NOMO-1 treated with DMSO at 0.1 percent for 48 hours (cell line): ENCODE data around the gene DNAJB1.
"Not testable (repeated sequence)": the region's sequence is repeated elsewhere in the genome, so short reads cannot be mapped to it uniquely, and the experiment has no call there.

Source experiments
- DNase-seq: peaks from one replicate; lab custom pipeline; 2025; ENCODE audit not compliant: unreplicated experiment; lab: John Stamatoyannopoulos, UW

DNAJB1 gene

DNA sequence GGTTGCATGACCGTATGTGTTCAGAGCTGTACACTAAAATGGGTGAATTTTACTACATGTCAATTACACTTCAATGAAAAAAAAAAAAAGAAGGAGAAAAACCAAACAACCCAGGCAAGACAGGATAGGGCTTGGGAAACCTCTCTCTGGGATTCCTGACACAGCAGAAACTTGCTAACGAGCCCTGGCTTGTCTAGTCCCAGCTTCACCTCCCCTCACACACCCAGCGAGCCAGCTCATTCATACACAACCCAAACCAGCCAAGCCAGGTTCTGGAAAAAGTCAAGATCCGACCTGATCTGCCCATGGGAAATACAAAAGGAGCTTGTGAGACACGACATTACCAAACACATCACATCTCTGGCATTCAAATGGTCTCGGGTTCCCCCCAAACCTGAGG is 7.5 kb upstream of the DNAJB1 start:
- DNase-seq = no peak

DNA sequence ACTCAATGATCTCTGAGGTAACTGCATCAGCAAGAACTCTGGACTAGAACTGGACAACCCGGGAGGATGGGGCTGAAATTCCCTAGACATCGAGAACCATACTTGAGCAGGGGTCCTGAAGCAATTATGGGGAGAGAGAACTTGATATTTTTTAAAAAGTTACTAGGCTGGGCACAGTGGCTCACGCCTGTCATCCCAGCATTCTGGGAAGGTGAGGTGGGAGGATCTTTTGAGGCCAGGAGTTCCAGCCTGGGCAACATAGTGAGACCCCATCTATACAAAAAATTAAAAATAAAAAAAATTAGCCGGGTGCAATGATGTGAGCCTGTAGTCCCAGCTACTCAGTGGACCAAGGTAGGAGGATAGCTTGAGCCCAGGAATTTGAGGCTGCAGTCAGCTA is 2.3 kb upstream of the DNAJB1 start:
- no peak for DNase-seq

DNA sequence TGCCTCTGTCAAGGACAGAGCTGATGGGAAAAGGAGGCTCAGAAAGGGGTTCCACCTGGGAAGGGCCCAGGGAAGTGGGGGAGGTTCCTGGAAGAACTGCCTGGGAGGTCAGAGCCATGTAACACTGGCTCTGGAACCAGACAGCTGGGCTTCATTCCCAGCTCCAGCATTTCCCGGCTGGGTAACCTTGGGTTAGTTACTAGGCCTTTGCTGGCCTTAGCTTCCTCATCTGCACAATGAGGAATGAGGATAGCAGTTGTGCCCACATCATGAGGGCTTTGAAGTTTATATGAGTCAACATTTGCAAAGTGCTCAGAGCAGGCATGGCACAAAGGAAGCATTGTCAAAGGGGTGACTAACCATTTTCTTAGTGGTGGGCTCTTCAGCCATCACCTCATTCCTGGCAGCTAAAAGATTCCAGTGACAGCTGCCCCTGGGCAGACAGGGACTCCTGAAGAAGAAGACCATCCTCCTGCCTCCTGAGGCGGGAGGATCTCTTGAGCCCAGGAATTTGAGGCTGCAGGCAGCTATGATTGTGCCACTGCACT is 1.7 kb upstream of the DNAJB1 start:
- no peak for DNase-seq

DNA sequence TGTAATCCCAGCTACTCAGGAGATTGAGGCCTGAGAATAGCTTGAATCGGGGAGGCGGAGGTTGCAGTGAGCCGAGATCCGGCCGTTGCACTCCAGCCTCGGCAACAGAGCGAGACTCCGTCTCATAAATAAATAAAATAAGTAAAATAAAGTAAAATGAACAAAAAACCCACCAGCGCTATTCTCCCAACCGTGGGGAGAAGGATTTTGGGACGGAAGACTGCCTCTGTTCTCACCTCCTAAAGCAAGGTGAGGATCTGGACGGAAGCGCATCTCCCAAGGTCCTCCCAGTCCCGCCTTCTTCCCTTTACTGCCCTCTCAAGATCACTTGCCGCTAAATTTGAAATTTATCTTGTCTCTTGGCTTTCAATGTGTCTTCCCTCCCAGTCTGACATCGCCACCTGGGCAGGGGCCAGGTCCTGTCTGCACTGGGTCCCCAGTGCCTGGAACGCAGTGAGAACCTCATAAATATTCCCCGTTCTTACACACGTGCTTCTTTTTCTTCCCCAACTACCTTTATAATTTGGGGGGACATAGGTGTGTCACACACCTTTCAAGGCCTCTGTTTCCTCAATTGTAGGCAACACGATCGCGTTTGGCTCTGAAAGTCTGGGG is 1.2 kb upstream of the DNAJB1 start:
- DNase-seq = no peak

DNA sequence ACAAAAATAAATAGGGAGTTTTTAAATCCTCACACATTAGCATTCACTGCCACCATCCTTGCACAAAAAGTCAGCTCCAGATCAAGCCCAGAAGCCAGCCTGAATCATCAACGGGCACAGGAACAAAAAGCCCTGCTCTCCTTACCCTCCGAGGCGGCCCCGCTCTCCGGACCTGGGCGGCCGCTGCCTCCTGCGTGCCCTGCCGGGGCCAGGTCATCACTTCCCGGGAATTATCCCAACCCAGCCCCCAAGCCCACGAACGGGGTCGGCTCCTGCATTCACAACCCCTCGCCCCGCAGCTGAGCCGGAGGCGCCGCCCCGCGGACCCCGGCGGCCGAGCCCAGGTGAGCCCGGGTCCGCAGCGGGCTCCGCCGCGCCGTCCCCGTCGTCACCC is 754 bp downstream of the DNAJB1 start:
- DNase-seq = no peak

DNA sequence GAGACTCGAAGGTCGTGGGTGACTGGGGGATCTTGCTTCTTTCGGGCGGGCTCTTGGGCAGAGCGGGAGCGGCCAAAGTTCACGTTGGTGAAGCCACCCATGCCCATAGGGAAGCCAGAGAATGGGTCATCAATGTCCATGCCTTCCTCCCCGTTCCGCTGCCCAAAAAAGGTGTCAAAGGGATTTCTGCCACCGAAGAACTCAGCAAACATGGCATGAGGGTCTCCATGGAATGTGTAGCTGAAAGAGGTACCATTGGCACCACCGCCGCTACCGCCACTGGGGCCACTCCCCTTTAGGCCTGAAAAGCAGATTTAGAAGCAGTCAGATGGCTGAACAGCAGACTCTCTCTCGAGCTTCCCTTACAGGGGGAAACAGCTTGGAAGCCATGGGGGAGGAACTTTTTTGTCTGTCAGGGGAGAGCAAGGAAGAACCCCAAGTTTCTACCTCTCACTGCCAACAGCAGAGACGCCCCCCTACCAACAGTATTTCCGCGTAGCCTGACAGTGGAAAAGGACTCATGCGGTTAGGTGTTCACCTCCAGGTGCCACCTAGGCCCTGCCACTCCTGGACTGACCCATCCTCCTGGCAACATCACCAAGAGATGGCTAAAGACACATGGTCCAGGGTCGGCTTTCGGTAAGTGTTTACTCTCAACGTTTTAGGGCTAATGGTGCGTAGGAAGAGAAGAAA is 1.3 kb downstream of the DNAJB1 start:
- DNase-seq = no peak

DNA sequence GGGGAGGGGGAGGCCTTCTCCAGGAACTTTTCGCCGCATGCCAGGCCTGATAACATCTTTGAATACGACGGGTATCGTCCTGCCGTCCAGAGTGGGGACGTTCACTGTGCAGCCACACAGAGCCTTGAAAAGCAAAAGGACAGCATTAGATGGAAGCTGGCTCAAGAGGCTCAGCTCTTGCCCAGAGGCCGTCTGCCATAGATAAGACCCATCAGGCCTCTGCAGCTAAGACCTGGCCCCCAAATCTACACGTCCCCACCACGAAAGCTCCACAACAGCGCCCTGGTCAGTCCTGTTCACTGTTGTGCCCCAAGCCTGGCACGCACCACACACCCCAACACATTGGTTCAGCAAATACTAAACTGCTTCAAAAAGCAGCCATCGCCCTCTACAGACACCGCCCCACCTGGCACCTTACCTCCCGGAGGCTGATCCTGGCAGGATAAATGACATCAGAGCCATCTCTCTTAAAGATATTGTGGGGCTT is 2.1 kb downstream of the DNAJB1 start:
- no peak for DNase-seq

DNA sequence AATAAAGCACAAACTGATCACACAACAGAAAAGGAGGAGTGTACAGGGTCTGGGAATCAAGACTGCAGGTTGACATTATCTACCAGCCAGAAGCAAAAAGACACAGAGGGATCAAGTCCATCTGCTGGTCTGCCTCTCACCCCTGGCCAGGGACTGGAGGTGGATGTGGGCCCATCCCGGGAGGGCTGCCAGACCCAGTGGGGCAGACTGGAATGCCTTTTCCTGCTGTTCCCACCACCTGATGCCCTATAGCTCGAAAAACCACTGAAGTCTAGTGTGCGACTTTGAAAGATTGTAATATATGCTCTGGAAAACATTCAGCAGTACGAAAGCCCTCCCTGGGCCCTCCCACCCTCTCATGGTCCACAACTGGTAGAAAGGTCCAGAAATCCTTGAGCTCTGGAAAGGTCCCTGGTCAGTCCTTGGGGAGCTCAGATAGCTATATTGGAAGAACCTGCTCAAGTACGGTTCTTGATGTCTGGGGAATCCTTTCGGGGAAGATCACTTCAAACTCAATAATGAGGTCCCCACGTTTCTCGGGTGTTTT is 2.6 kb downstream of the DNAJB1 start:
- no peak for DNase-seq

DNA sequence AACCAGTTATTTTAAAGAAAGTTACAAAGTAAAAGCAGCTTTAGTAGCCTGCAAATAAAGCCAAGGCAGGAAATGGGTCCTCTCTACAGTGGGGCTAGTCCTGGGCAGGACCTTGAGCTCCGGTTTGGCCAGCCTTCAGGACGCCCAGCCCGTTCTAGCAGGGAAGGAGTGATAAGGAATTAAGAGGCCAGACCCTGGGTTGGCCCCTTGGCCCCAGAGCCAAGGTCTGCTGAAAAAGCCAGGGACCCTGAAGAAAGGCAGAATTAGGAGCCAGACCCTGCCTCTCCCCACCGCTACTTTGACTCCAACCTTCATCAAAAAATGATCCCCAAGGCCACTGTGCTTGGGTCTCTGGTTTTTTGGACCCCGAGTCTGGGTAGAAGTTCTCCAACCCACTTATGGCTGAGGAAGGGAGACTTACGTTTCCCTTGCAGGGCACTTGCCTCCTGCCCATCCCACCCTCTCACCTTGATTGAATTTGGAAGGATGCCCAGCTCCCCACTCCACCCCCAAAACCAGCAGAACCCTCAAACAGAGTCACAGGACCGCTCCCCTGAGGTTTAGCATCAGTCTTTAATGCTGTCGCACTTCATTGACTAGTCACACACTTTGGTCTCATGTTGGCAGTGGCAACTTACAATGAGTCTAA is 3.9 kb downstream of the DNAJB1 start:
- DNase-seq = no peak

DNA sequence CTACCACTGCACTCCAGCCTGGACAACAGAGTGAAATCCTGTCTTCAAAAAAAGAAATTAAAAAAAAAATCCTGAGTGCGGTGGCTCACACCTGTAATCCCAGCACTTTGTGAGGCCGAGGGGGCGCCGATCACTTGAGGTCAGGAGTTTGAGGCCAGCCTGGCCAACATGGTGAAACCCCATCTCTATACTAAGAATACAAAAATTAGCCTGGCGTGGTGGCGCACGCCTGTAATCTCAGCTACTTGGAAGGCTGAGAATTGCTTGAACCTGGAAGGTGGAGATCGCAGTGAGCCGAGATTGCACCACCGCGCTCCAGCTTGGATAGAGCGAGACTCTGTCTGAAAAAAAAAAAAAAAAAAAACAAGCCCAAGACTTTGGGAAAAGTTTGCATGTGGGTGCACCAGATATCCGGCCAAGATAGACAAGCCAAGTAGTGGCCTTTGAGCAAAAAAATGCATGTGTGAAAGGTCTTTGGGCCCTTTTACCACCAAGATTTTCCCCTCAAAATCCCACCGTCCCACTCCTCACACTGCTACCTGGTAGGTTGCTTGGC is 5.7 kb downstream of the DNAJB1 start:
- no peak for DNase-seq

DNA sequence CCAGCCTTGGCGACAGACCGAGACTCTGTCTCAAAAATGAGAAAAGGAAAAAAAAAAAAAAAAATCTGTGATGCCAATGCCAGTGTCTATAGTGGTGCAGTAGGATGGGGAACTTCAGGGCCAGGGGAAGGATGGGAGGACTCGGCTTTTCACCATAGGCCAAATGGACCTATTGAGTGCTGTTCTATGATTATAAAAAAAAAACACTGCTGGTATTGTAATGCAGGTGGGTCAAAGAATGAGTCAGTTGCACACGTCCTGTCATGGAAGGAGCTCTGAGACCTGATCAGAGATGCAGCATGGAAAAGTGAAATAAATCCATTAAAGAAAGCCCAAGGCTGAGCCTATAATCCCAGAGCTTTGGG is 7.0 kb downstream of the DNAJB1 start:
- DNase-seq = no peak

DNA sequence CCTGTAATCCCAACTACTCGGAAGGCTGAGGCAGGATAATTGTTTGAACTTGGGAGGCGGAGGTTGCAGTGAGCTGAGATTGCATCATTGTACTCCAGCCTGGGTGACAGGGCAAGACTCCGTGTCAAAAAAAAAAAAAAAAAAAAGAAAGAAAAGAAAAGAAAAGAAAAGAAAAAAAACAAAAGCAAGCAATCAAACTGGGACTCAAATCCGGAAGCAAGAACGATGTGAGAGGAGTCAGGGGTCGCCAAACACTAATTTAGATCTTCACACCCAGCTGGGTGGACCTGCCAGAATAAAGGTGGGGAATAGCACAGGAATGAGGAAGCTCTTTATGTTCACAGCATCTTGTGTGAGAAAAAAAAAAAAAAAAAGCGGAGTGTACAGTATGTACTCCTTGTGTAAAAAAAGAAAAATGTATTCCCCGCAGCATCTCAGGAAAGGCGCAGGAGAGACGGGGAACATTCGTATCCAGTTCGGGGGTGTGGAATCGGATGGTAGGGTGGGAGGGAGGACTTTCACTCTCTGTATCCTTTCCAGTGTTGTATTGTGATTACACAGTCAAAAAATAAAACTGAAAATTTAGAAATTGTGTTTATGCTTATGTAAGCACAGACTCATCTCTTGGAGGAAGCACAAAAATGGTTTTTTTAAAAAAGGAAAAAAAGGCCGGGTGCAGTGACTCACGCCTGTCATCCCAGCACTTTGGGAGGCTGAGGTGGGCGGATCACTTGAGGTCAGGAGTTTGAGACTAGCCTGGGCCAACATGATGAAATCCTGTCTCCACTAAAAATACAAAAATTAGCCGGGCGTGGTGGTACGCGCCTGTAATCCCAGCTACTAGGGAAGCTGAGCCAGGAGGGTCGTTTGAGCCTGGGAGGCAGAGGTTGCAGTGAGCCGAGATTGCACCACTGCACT is 7.6 kb downstream of the DNAJB1 start:
- peak; percentile 68 for DNase-seq

DNA sequence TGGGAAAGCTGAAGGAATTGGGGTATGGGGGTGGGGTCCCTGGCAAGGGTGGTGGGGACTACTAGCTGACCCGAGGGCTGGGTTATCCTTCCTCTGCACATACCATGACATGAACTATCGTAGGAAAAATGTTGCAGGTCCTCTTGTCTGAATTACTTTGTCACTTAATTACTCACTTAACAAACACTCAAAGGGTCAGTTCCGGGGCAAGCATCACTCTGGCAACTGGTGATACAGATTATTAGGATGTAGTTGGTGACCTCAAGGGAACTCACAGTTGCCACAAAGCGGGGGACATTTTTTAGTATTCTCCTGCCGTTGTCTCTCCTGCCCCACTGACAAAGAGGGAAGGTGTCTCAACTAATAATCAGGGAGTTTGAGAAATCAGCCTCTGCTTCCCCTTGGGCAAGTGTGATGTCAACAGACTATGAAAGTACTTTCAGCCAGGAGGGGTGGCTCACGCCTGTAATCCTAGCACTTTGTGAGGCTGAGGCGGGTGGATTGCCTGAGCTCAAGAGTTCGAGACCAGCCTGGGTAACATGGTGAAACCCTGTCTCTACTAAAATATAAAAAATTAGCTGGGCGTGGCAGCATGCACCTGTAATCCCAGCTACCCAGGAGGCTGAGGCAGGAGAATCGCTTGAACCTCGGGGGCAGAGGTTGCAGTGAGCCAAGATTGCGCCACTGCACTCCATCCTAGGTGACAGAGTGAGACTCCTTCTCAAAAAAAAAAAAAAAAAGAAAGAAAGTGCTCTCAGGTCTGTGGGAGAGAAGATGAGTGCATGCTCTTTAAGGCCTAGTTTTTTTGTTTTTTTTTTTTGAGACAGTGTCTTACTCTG is 10.3 kb downstream of the DNAJB1 start:
- DNase-seq = peak; percentile 79

DNA sequence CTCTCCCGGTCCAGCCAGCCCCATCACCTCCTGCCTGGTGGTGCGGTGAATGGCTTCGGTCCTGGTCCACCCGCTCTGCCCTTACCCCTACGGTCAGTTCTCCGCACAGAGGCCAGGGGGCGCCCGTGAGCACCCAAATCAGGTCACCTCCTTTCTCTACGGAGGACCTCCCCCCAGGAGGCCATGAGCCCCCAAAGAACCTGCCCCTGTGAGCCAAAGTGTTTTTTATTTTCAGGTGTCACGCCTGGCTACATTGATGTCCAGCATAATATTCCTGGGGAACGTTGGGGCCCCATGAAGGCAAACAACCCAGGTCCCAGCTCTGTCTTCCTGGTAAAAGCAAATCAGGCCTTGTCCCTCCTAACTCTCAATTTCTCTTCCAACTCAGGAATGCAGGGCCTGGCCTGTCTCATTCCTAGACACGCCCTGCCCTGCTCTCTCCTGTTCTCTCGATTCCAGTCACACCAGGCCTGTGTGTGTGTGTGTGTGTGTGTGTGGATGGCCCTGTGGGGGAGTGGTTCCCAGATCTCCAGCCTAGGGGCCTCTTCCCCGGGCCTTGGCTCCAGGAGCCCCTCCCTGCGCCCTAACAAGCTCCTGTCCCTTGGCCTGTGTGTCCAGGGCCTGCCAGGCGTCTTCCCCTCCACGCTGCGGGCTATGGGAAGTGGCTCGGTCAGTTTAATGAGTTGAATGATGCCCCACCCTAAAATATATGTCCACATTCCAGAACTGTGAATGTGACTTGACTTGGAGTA is 12.5 kb downstream of the DNAJB1 start:
- DNase-seq = peak; percentile 25

DNA sequence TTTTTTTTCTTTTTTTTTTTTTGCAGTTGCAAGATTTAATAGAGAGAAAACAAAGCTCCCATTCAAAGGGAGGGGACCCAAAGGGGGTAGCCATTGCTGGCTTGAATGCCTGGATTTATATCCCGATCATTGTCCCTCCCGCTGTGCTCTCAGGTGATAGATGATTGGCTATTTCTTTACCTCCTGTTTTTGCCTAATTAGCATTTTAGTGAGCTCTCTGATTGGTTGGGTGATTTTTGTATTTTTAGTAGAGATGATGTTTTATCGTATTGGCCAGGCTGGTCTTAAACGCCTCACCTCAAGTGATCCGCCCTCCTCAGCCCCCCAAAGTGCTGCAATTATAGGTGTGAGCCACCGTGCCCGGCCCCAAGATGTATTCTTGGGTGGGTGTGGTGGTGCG is 13.6 kb downstream of the DNAJB1 start:
- not testable (repeated sequence) for DNase-seq

DNA sequence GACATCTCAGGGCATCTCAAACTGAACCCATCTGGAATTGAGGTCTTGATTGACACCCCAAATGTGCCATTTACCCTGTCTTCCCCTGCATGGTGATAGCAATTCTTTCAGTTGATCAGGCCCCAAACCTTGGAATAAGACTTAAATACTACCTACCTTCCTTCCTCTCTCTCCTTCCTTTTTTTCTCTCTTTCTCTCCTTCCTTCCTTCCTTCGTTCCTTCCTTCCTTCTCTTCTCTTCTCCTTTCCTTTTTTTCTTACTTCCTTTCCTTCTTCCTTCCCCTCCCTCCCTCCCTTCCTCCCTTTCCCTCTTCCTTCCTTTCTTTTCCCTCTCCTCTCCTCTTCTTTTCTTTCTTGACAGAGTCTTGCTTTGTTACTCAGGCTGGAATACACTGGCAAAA is 14.9 kb downstream of the DNAJB1 start:
- no peak for DNase-seq

DNA sequence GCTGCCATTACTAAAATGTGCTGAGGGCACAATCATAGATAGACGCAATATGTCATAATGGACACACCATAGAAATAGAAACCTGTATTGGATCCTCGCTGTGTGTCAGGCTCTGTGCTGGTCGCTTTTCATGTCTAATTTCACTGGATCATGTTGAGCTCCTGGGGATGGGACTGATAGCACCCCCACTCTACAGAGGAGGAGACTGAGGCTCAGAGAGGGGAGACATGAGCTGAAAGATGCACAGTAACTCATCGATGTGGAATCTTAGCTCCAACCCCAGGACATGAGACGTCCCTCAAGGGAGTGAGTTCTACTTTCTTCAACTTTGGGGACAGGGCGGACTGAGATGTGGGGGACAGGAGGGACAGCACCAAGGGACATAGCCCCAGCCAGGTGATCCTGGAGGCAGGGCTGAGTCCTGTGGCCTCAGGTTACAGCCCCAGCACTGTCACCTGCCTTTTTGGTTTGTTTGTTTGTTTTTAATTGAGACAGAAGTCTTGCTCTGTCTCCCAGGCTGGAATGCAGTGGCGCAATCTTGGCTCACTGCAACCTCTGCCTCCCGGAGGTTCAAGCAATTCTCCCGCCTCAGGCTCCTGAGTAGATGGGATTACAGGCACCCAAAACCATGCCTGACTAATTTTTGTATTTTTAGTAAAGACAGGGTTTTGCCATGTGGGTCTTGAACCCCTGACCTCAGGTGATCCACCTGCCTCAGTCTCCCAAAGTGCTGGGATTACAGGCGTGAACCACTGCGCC is 15.7 kb downstream of the DNAJB1 start:
- DNase-seq = no peak

DNA sequence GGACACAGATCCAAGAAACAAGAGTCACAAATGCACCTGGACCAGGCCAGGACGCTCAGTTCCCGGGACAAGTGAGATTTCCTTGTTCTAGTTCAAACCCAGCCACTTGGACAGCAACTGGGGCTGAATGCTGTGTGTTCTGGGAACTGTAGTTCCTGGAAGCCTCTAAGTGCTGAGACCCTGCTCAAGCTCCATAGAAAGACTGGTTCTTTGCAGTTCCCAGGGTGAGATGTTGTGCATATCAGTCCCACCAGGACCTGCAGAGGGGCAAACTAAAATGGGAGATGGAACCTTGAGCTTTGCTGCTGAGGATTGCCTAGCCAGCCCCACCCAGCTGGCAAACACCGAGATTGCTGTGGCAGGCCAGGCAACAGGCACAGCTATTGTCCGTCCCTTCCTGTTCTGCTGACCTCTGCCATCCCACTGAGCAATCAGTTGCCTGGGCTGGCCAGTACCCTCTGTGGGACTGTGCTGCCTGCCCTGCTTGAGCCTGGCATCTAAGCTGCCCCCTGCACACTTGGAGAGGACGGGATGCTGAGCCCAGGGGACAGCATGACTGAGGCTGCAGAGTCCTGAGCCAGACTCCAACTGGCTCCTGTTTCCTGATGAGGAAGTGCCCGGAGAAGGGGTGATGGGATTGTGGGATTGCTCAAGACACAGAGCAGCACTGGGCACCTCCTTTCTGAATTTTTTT is 20.8 kb downstream of the DNAJB1 start:
- DNase-seq = no peak
